Measurements from ENCODE around the gene HDAC9. TPM values are rescaled to one million over a fixed set of nuclear protein-coding genes. Genes with fewer than 3 reads are reported as not detected.

HDAC9 gene
- total RNA-seq, 1 experiment from 2014 or later = 11.3 TPM

- TF ChIP-seq, protein P1, sequence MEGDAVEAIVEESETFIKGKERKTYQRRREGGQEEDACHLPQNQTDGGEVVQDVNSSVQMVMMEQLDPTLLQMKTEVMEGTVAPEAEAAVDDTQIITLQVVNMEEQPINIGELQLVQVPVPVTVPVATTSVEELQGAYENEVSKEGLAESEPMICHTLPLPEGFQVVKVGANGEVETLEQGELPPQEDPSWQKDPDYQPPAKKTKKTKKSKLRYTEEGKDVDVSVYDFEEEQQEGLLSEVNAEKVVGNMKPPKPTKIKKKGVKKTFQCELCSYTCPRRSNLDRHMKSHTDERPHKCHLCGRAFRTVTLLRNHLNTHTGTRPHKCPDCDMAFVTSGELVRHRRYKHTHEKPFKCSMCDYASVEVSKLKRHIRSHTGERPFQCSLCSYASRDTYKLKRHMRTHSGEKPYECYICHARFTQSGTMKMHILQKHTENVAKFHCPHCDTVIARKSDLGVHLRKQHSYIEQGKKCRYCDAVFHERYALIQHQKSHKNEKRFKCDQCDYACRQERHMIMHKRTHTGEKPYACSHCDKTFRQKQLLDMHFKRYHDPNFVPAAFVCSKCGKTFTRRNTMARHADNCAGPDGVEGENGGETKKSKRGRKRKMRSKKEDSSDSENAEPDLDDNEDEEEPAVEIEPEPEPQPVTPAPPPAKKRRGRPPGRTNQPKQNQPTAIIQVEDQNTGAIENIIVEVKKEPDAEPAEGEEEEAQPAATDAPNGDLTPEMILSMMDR (IDR thresholded peaks at IDR 0.05; ENCODE audit: unreplicated experiment) = no peak
- no peaks in the 10 kb centered on the region for H3K27me3 Mint-ChIP-seq (ENCODE audit: insufficient read depth, unreplicated experiment)
- H3K4me1 Mint-ChIP-seq (ENCODE audit: insufficient read depth, unreplicated experiment) = no peaks in the 10 kb centered on the region
- CTCF ChIA-PET = interaction anchor here (1.4 to 3.5 kb wide), 2 partner anchors 9 to 65 kb away, joined by 5 to 22 read pairs; no protein-coding TSS in a partner anchor
- H3K4me3 Mint-ChIP-seq (ENCODE audit: unreplicated experiment) = no peak overlapping the region
- no peak for DNase-seq (ENCODE audit: unreplicated experiment)
- intact Hi-C loops (cut with micrococcal nuclease) = no loop called here
- peaks cover 8% of the 10 kb centered on the region for H3K9me3 Mint-ChIP-seq (ENCODE audit: unreplicated experiment)
- POLR2A ChIA-PET = interaction anchor here (0.5 to 0.6 kb wide), 2 partner anchors 13 to 129 kb away, joined by 3 read pairs; no protein-coding TSS in a partner anchor
- no TSS peak for BruUV-seq (replicated peaks)
- H3K27ac Mint-ChIP-seq (ENCODE audit: low read depth, unreplicated experiment) = no peak overlapping the region
- H3K36me3 Mint-ChIP-seq (ENCODE audit: insufficient read depth, unreplicated experiment) = no peaks in the 10 kb centered on the region
These were observed 160.8 kb downstream of the HDAC9 start for GRCh38 chr7:18656362-18656761.

DNA sequence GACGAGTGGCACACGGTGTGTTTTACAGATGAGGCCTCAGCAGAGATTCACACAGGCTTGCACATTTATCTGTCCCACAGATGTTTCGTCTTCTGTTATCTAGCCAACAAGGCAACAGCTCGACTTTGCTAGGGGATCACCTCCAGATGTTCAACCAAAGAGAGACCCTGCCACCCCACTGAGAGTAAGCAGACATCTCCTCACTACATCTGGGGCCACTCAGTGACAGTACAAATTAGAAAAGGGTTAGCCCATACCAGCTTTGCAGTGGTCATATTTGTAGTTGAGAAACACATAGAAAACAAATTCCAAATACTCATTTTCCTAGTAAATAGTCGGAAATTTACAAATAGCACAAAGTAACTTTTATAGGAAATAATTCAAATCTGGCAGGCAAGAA is 164.2 kb downstream of the HDAC9 start:
- Mint-ChIP-seq H3K27ac (ENCODE audit: low read depth, unreplicated experiment) (no peak overlapping the region), H3K27me3 (ENCODE audit: insufficient read depth, unreplicated experiment) (no peaks in the 10 kb centered on the region), H3K36me3 (ENCODE audit: insufficient read depth, unreplicated experiment) (no peaks in the 10 kb centered on the region), H3K9me3 (ENCODE audit: unreplicated experiment) (peaks cover 8% of the 10 kb centered on the region), H3K4me1 (ENCODE audit: insufficient read depth, unreplicated experiment) (no peaks in the 10 kb centered on the region), H3K4me3 (ENCODE audit: unreplicated experiment) (no peak overlapping the region)
- ChIA-PET POLR2A (no interaction called here), CTCF (interaction anchor here (0.6 to 1.2 kb wide), 2 partner anchors 8 to 33 kb away, joined by 3 to 5 read pairs; no protein-coding TSS in a partner anchor)
- intact Hi-C loops (cut with micrococcal nuclease) = no loop called here
- BruUV-seq (replicated peaks) = no TSS peak
- TF ChIP-seq, protein P1 (IDR thresholded peaks at IDR 0.05; ENCODE audit: unreplicated experiment) = no peak
- DNase-seq (ENCODE audit: unreplicated experiment) = no peak

DNA sequence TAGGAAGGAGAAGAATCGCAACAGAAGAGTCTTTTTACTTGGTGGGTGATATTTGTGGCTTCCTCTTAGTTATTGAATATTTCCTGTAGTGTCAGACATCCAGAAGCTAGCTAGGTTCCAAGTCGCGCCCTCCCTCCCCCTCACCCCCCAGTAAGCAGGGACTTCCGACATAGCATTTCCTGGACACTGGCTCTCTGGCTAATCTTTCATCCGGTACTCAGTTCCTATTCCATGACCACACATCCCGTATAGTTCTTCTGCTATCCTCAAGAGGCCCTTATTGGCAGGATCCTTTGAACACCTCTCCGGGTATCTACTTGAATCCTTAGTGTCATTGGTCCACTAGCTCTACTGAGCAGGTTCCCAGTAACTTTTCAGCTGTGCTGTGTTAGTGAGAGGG is 167.8 kb downstream of the HDAC9 start:
- no peaks in the 10 kb centered on the region for H3K9me3 Mint-ChIP-seq (ENCODE audit: unreplicated experiment)
- H3K4me3 Mint-ChIP-seq (ENCODE audit: unreplicated experiment) = no peak overlapping the region
- no peaks in the 10 kb centered on the region for H3K27me3 Mint-ChIP-seq (ENCODE audit: insufficient read depth, unreplicated experiment)
- ChIA-PET POLR2A (interaction anchor here (0.6 to 1.4 kb wide), 2 partner anchors 13 to 72 kb away, joined by 3 to 4 read pairs; no protein-coding TSS in a partner anchor), CTCF (interaction anchor here (1.7 kb wide), 1 partner anchor 73 kb away, joined by 8 read pairs; no protein-coding TSS in a partner anchor)
- BruUV-seq (replicated peaks) = no TSS peak
- H3K27ac Mint-ChIP-seq (ENCODE audit: low read depth, unreplicated experiment) = no peak overlapping the region
- TF ChIP-seq, protein P1 (IDR thresholded peaks at IDR 0.05; ENCODE audit: unreplicated experiment) = no peak
- intact Hi-C loops (cut with micrococcal nuclease) = no loop called here
- H3K36me3 Mint-ChIP-seq (ENCODE audit: insufficient read depth, unreplicated experiment) = no peaks in the 10 kb centered on the region
- H3K4me1 Mint-ChIP-seq (ENCODE audit: insufficient read depth, unreplicated experiment) = no peaks in the 10 kb centered on the region
- DNase-seq (ENCODE audit: unreplicated experiment) = no peak

GRCh38 chr7:18666107-18666728 is 170.7 kb downstream of the HDAC9 start:
- Mint-ChIP-seq H3K9me3 (ENCODE audit: unreplicated experiment) (no peaks in the 10 kb centered on the region), H3K4me3 (ENCODE audit: unreplicated experiment) (no peak overlapping the region), H3K36me3 (ENCODE audit: insufficient read depth, unreplicated experiment) (no peaks in the 10 kb centered on the region), H3K27me3 (ENCODE audit: insufficient read depth, unreplicated experiment) (no peaks in the 10 kb centered on the region), H3K27ac (ENCODE audit: low read depth, unreplicated experiment) (no peak overlapping the region), H3K4me1 (ENCODE audit: insufficient read depth, unreplicated experiment) (peaks cover under 1% of the 10 kb centered on the region)
- ChIA-PET CTCF (interaction anchor here (0.5 to 2.5 kb wide), 21 partner anchors 9 to 999 kb away, joined by 3 to 22 read pairs (median 3); no protein-coding TSS in a partner anchor), POLR2A (no interaction called here)
- TF ChIP-seq, protein P1 (IDR thresholded peaks at IDR 0.05; ENCODE audit: unreplicated experiment) = peak; percentile 71
- intact Hi-C loops (cut with micrococcal nuclease) = loop anchor here (2.0 kb wide), 1 partner anchor 75 kb away; no protein-coding TSS in a partner anchor
- DNase-seq (ENCODE audit: unreplicated experiment) = peak; percentile 80
- no TSS peak for BruUV-seq (replicated peaks)

All from MCF 10A (cell line).